ENCODE results near the gene ERFE. TPM values are rescaled to one million over a fixed set of nuclear protein-coding genes. Genes with fewer than 3 reads are reported as not detected.

Gene ERFE
- total RNA-seq, 1 donor: 1.8 TPM

- no peak overlapping the region for H2AFZ ChIP-seq (ENCODE audit: low read length)
Measured at GRCh38 chr2:238166391-238167343, 7.9 kb downstream of the ERFE start.

GRCh38 chr2:238167344-238167715 lies 8.6 kb downstream of the ERFE start:
- no peak overlapping the region for H3K27ac ChIP-seq (ENCODE audit: low read depth, low read length)
- no peak overlapping the region for H3K4me2 ChIP-seq (ENCODE audit: insufficient read depth, low read length)
- H3K9me3 ChIP-seq (ENCODE audit: low read depth, low read length): no peaks in the 10 kb centered on the region
- peaks cover 13% of the 10 kb centered on the region for H3K36me3 ChIP-seq (ENCODE audit: insufficient read depth, low read length)
- no peak overlapping the region for H2AFZ ChIP-seq (ENCODE audit: low read length)
- H3K4me1 ChIP-seq (ENCODE audit: insufficient read depth, low read length): peaks cover 36% of the 10 kb centered on the region
- no peak overlapping the region for H3K4me3 ChIP-seq (ENCODE audit: insufficient read depth, low read length)
- H3K79me2 ChIP-seq (ENCODE audit: insufficient read depth, low read length): no peaks in the 10 kb centered on the region
- DNase-seq (ENCODE audit: insufficient read length, low spot score, missing footprints): no peak
- TF ChIP-seq CTCF (IDR thresholded peaks at IDR 0.05; ENCODE audit: extremely low read depth, low read depth, low read length): no peak
- H3K27me3 ChIP-seq (ENCODE audit: insufficient read depth, low read length): peaks cover 6% of the 10 kb centered on the region
- H4K20me1 ChIP-seq (ENCODE audit: insufficient read depth, low read length): peaks cover 3% of the 10 kb centered on the region

More at GRCh38 chr2:238166391-238167343, 7.9 kb downstream of the ERFE start:
- H4K20me1 ChIP-seq (ENCODE audit: insufficient read depth, low read length): peaks cover 3% of the 10 kb centered on the region
- H3K27ac ChIP-seq (ENCODE audit: low read depth, low read length): no peak overlapping the region
- H3K9me3 ChIP-seq (ENCODE audit: low read depth, low read length): no peaks in the 10 kb centered on the region
- no peaks in the 10 kb centered on the region for H3K79me2 ChIP-seq (ENCODE audit: insufficient read depth, low read length)
- H3K27me3 ChIP-seq (ENCODE audit: insufficient read depth, low read length): peaks cover 6% of the 10 kb centered on the region
- H3K4me2 ChIP-seq (ENCODE audit: insufficient read depth, low read length): no peak overlapping the region
- H3K4me3 ChIP-seq (ENCODE audit: insufficient read depth, low read length): no peak overlapping the region
- H3K36me3 ChIP-seq (ENCODE audit: insufficient read depth, low read length): peaks cover 8% of the 10 kb centered on the region
- DNase-seq (ENCODE audit: insufficient read length, low spot score, missing footprints): peak; percentile 68
- peaks cover 36% of the 10 kb centered on the region for H3K4me1 ChIP-seq (ENCODE audit: insufficient read depth, low read length)
- no peak for TF ChIP-seq CTCF (IDR thresholded peaks at IDR 0.05; ENCODE audit: extremely low read depth, low read depth, low read length)

- Histone ChIP-seq H2AFZ (ENCODE audit: low read length) (no peak overlapping the region), H4K20me1 (ENCODE audit: insufficient read depth, low read length) (peaks cover 3% of the 10 kb centered on the region), H3K79me2 (ENCODE audit: insufficient read depth, low read length) (no peaks in the 10 kb centered on the region), H3K4me1 (ENCODE audit: insufficient read depth, low read length) (peaks cover 36% of the 10 kb centered on the region), H3K4me2 (ENCODE audit: insufficient read depth, low read length) (no peak overlapping the region), H3K4me3 (ENCODE audit: insufficient read depth, low read length) (no peak overlapping the region), H3K9me3 (ENCODE audit: low read depth, low read length) (no peaks in the 10 kb centered on the region), H3K36me3 (ENCODE audit: insufficient read depth, low read length) (peaks cover 17% of the 10 kb centered on the region), H3K27ac (ENCODE audit: low read depth, low read length) (peak overlapping the region; percentile 10), H3K27me3 (ENCODE audit: insufficient read depth, low read length) (peaks cover 6% of the 10 kb centered on the region)
- peak; percentile 94 for DNase-seq (ENCODE audit: insufficient read length, low spot score, missing footprints)
- TF ChIP-seq CTCF (IDR thresholded peaks at IDR 0.05; ENCODE audit: extremely low read depth, low read depth, low read length): no peak
Measured at GRCh38 chr2:238167761-238168160, 9.0 kb downstream of the ERFE start.
